22Rv1 (cell line): ENCODE data around the gene TRPV2.

Experiments used
- H3K27ac ChIP-seq: fragments of 450-650 bp; 2 replicates; pipeline ENCODE4 v1.5.1; 2017
- CTCF ChIP-seq: fragments of 450-650 bp; IDR thresholded peaks from 2 replicates; pipeline ENCODE4 v1.5.1; 2017; ENCODE audit warnings: mild to moderate bottlenecking
- ZFX ChIP-seq: fragments of 450-650 bp; IDR thresholded peaks from 2 replicates; pipeline ENCODE4 v1.6.1; 2017; ENCODE audit warnings: antibody characterized with exemption, borderline replicate concordance

The TRPV2 gene

GRCh38 chr17:16425698-16426659, 10.6 kb downstream of the TRPV2 start:
- TF ChIP-seq ZFX (no peak), CTCF (no peak)
- H3K27ac ChIP-seq: no peak overlapping the region

- no peak overlapping the region for H3K27ac ChIP-seq
- TF ChIP-seq CTCF (no peak), ZFX (no peak)
Measured at GRCh38 chr17:16427020-16427419, 11.6 kb downstream of the TRPV2 start.

- TF ChIP-seq ZFX (no peak), CTCF (peak; percentile 82)
- no peak overlapping the region for H3K27ac ChIP-seq
Measured at GRCh38 chr17:16428098-16428882, 12.9 kb downstream of the TRPV2 start.

GRCh38 chr17:16429083-16429482, 13.7 kb downstream of the TRPV2 start:
- no peak overlapping the region for H3K27ac ChIP-seq
- TF ChIP-seq CTCF (no peak), ZFX (no peak)

- TF ChIP-seq ZFX (no peak), CTCF (no peak)
- no peak overlapping the region for H3K27ac ChIP-seq
Measured at GRCh38 chr17:16430650-16431049, 15.3 kb downstream of the TRPV2 start.

GRCh38 chr17:16432017-16432416, 16.6 kb downstream of the TRPV2 start:
- TF ChIP-seq ZFX: no peak
- TF ChIP-seq CTCF: no peak
- no peak overlapping the region for H3K27ac ChIP-seq

GRCh38 chr17:16433514-16433913, 18.1 kb downstream of the TRPV2 start:
- TF ChIP-seq CTCF (no peak), ZFX (no peak)

More at GRCh38 chr17:16433514-16433913, 18.1 kb downstream of the TRPV2 start:
- H3K27ac ChIP-seq: no peak overlapping the region
